HL-60 (cell line): ENCODE data around the gene MFSD1.

ENCODE experiments used
- DNase-seq, 2 experiments: peaks; one replicate each; pipeline ENCODE4 v3.0.0-alpha.2; 2010 to 2020; ENCODE audit warnings: low read depth in 1 of 2, low spot score in 1 of 2
- H3K27ac ChIP-seq: fragments of 250-450 bp; sonication (Bioruptor Pico); replicated peaks from 2 replicates; pipeline ENCODE4 v1.5.1; 2020; ENCODE audit warnings: mild to moderate bottlenecking, moderate library complexity
- H3K27me3 ChIP-seq: fragments of 250-450 bp; sonication (Bioruptor Pico); 2 replicates; pipeline ENCODE4 v1.5.1; 2021; ENCODE audit warnings: mild to moderate bottlenecking, moderate library complexity; ENCODE audit not compliant: insufficient read depth, poor library complexity, severe bottlenecking
- H3K4me3 ChIP-seq: replicated peaks from 2 replicates; pipeline ENCODE4 v1.5.1; 2011; ENCODE audit warnings: mild to moderate bottlenecking, control low read depth, low read length; ENCODE audit not compliant: insufficient read depth
- CTCF ChIP-seq: IDR thresholded peaks from one replicate; pipeline ENCODE4 v1.5.1; 2011; ENCODE audit warnings: low read length, control low read depth, inconsistent platforms; ENCODE audit not compliant: insufficient read depth
- GABPA ChIP-seq: IDR thresholded peaks from 2 replicates; pipeline ENCODE4 v1.6.1; 2012; ENCODE audit warnings: low read depth
- POLR2AphosphoS5 ChIP-seq: IDR thresholded peaks from 2 replicates; pipeline ENCODE4 v1.6.1; 2012; ENCODE audit warnings: low read depth
- REST ChIP-seq: IDR thresholded peaks from 2 replicates; pipeline ENCODE4 v1.6.1; 2012; ENCODE audit warnings: low read depth; ENCODE audit not compliant: insufficient replicate concordance
- SPI1 ChIP-seq: IDR thresholded peaks from 2 replicates; pipeline ENCODE4 v1.6.1; 2012; ENCODE audit warnings: low read depth, mild to moderate bottlenecking, borderline replicate concordance

MFSD1 gene

GRCh38 chr3:158774965-158775364 is 26.9 kb upstream of the MFSD1 start:
- H3K27me3 ChIP-seq, result no peaks in the 10 kb centered on the region
- H3K27ac ChIP-seq, result no peak overlapping the region
- TF ChIP-seq CTCF, result no peak
- no peak for TF ChIP-seq POLR2AphosphoS5
- no peak for TF ChIP-seq SPI1
- TF ChIP-seq GABPA, result no peak
- TF ChIP-seq REST, result no peak
- H3K4me3 ChIP-seq, result no peak overlapping the region
- no peak for DNase-seq

- TF ChIP-seq CTCF (no peak), POLR2AphosphoS5 (no peak), REST (no peak), GABPA (no peak), SPI1 (no peak)
- no peak for DNase-seq
- H3K27ac ChIP-seq, result no peak overlapping the region
- H3K4me3 ChIP-seq, result no peak overlapping the region
- no peaks in the 10 kb centered on the region for H3K27me3 ChIP-seq
Measured at GRCh38 chr3:158775426-158776410, 26.1 kb upstream of the MFSD1 start.

GRCh38 chr3:158776531-158776930 is 25.3 kb upstream of the MFSD1 start:
- no peak for DNase-seq
- no peak overlapping the region for H3K4me3 ChIP-seq
- H3K27me3 ChIP-seq, result no peaks in the 10 kb centered on the region
- no peak for TF ChIP-seq SPI1
- no peak for TF ChIP-seq POLR2AphosphoS5
- no peak for TF ChIP-seq GABPA
- TF ChIP-seq CTCF, result no peak
- H3K27ac ChIP-seq, result no peak overlapping the region
